KMS-11 (cell line): ENCODE data around the gene DSTN.

Experiments used
- H2AFZ ChIP-seq: fragments of 200-600 bp; sonication (generic); 2 replicates; pipeline ENCODE4 v1.6.1; 2016; ENCODE audit warnings: antibody characterized with exemption, mixed run types, low read depth
- H3K27ac ChIP-seq: fragments of 200-600 bp; sonication (generic); 2 replicates; pipeline ENCODE4 v1.6.1; 2016; ENCODE audit warnings: mild to moderate bottlenecking, mixed run types
- H3K27me3 ChIP-seq: fragments of 200-600 bp; sonication (generic); 2 replicates; pipeline ENCODE4 v1.6.1; 2017; ENCODE audit warnings: mild to moderate bottlenecking, low read depth, mixed run types, moderate library complexity; ENCODE audit not compliant: insufficient read depth
- H3K36me3 ChIP-seq: fragments of 200-600 bp; sonication (generic); 2 replicates; pipeline ENCODE4 v1.6.1; 2017; ENCODE audit warnings: mild to moderate bottlenecking, mixed run types; ENCODE audit not compliant: insufficient read depth
- H3K4me1 ChIP-seq: fragments of 200-600 bp; sonication (generic); 2 replicates; pipeline ENCODE4 v1.6.1; 2016; ENCODE audit warnings: mild to moderate bottlenecking, low read depth, mixed run types; ENCODE audit not compliant: poor library complexity, severe bottlenecking
- H3K4me2 ChIP-seq: fragments of 200-600 bp; sonication (generic); 2 replicates; pipeline ENCODE4 v1.7.0; 2016; ENCODE audit warnings: mild to moderate bottlenecking, mixed run types
- H3K4me3 ChIP-seq: fragments of 200-600 bp; sonication (generic); IDR thresholded peaks from 2 replicates; pipeline ENCODE4 v1.6.1; 2017; ENCODE audit warnings: low read depth, low read length, mixed read lengths; ENCODE audit not compliant: insufficient read depth
- H3K79me2 ChIP-seq: fragments of 200-600 bp; sonication (generic); 2 replicates; pipeline ENCODE4 v1.6.1; 2016; ENCODE audit warnings: low read depth, mixed run types; ENCODE audit not compliant: insufficient read depth
- H3K9ac ChIP-seq: fragments of 200-600 bp; sonication (generic); 2 replicates; pipeline ENCODE4 v1.6.1; 2016; ENCODE audit warnings: mild to moderate bottlenecking, mixed run types
- H4K20me1 ChIP-seq: fragments of 200-600 bp; sonication (generic); 2 replicates; pipeline ENCODE4 v1.6.1; 2016; ENCODE audit warnings: mild to moderate bottlenecking, mixed run types; ENCODE audit not compliant: insufficient read depth
- CTCF ChIP-seq: fragments of 200-600 bp; sonication (generic); conservative IDR thresholded peaks from 2 replicates; pipeline ENCODE4 v1.6.1; 2017; ENCODE audit warnings: low read depth, mild to moderate bottlenecking, antibody characterized with exemption, low read length, moderate library complexity, mixed read lengths

Gene DSTN

GRCh38 chr20:17616480-17617211 is 46.8 kb downstream of the DSTN start:
- Histone ChIP-seq H3K27ac (no peak overlapping the region), H3K36me3 (no peaks in the 10 kb centered on the region), H3K79me2 (no peaks in the 10 kb centered on the region), H3K4me1 (no peaks in the 10 kb centered on the region), H3K4me2 (no peak overlapping the region), H3K4me3 (no peak overlapping the region), H2AFZ (no peak overlapping the region), H4K20me1 (no peaks in the 10 kb centered on the region), H3K9ac (no peak overlapping the region), H3K27me3 (no peaks in the 10 kb centered on the region)
- no peak for TF ChIP-seq CTCF

- H3K27me3 ChIP-seq, result no peaks in the 10 kb centered on the region
- no peak overlapping the region for H3K4me2 ChIP-seq
- H3K4me1 ChIP-seq, result no peaks in the 10 kb centered on the region
- TF ChIP-seq CTCF, result peak; percentile 48; the same call in 1 of the 2 replicates
- no peak overlapping the region for H3K27ac ChIP-seq
- no peak overlapping the region for H3K9ac ChIP-seq
- no peaks in the 10 kb centered on the region for H3K79me2 ChIP-seq
- H4K20me1 ChIP-seq, result no peaks in the 10 kb centered on the region
- H3K4me3 ChIP-seq, result no peak overlapping the region
- no peak overlapping the region for H2AFZ ChIP-seq
- H3K36me3 ChIP-seq, result no peaks in the 10 kb centered on the region
Observed at GRCh38 chr20:17617212-17617867, 47.5 kb downstream of the DSTN start.

GRCh38 chr20:17617868-17618672 is 48.2 kb downstream of the DSTN start:
- no peaks in the 10 kb centered on the region for H4K20me1 ChIP-seq
- H3K27ac ChIP-seq, result no peak overlapping the region
- H3K36me3 ChIP-seq, result no peaks in the 10 kb centered on the region
- no peaks in the 10 kb centered on the region for H3K4me1 ChIP-seq
- no peak for TF ChIP-seq CTCF
- no peaks in the 10 kb centered on the region for H3K27me3 ChIP-seq
- H2AFZ ChIP-seq, result no peak overlapping the region
- H3K79me2 ChIP-seq, result no peaks in the 10 kb centered on the region
- no peak overlapping the region for H3K4me2 ChIP-seq
- H3K4me3 ChIP-seq, result no peak overlapping the region
- no peak overlapping the region for H3K9ac ChIP-seq

GRCh38 chr20:17618673-17619013 is 48.8 kb downstream of the DSTN start:
- H3K4me2 ChIP-seq, result no peak overlapping the region
- no peaks in the 10 kb centered on the region for H3K79me2 ChIP-seq
- no peaks in the 10 kb centered on the region for H3K4me1 ChIP-seq
- H3K27me3 ChIP-seq, result no peaks in the 10 kb centered on the region
- no peaks in the 10 kb centered on the region for H4K20me1 ChIP-seq
- no peak for TF ChIP-seq CTCF
- H3K9ac ChIP-seq, result no peak overlapping the region
- no peaks in the 10 kb centered on the region for H3K36me3 ChIP-seq
- no peak overlapping the region for H3K27ac ChIP-seq
- H2AFZ ChIP-seq, result no peak overlapping the region
- no peak overlapping the region for H3K4me3 ChIP-seq
